Stimulated activated CD8-positive, alpha-beta memory T cell treated with anti-CD3 and anti-CD28 coated beads, Interleukin-7, amount 100 ng/mL, for 48 hours (primary cell): Measurements from ENCODE around the gene CHMP6.

Experiments used
- DNase-seq, 2 donors: peaks; one replicate each; pipeline ENCODE4 v3.0.0-alpha.2; 2020; ENCODE audit warnings: low read depth in 1 of 2; ENCODE audit errors: extremely low read depth in 1 of 2

CHMP6 gene

DNA sequence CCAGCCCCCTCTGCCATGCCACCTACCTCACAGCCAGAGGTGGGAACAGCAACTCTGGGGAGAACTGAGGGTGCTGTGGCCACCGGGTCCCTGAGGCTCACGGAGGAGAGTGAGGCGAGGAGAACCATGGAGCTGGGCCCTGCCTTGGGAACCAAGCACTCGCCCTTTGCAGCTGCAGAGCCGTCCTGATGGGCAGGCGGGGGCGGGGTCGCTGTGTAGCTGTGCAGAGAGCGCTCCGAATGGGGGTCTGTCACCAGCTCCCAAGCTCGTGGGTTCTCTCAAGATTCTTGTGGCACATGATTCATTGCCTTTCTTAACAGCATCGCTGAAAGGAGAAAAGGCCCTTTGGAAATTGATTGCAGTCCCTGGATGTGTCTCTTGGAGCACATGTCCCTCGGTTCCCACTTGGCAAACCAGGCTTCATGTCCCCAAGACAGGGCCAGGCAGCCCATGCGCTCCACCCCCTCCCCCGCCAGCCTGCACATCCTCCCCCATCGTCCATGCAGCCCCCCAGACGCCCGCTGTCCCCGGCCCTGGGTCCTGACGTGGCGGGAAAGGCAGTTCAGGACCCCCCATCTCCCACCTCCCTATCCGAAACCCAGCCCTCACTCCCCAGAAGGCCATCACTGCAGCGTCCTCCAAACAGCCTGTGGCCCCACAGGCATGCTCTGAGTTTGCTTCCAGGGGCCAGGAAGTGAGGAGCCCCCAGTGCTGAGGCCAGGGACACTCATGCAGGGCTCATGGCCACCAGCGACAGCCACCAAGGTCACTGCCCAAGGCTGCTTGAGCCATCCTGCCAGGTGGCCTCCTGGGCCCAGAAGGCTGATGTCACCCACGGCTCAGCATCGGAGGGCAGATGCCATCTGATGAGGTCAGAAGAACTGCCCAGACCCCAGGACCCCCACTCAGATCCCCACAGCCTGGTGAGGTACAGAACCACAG, 20.6 kb upstream of the CHMP6 start:
- no peak for DNase-seq

DNA sequence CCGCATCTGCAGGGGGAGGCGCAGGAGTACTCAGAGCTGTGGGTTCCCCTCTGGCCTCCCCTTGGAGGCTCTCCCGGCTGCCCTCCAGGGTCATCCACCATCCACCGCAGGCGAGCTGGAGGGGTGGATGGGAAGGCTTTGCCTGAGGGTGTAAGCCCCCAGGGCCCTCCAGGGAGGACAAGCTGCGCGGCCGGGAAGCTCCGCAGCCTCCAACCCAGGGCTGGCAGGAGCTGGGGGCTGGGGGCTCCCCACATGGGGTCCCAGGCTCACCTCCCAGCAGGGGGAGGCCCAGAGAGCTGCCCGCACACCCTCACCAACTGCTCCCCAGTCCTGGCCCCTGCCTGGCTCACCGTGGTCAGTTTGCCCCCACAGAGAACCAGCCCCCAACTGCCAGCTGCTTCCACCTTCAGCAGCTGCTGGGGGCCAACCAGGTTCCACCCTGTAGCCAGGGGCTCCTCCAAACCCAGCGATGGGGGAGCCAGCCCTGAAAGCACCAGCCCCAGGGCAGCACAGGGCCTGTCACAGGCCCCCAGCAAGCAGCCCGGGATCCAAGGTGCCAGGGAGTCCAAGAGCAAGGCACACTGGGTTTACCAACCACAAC, 19.8 kb upstream of the CHMP6 start:
- DNase-seq: no peak

DNA sequence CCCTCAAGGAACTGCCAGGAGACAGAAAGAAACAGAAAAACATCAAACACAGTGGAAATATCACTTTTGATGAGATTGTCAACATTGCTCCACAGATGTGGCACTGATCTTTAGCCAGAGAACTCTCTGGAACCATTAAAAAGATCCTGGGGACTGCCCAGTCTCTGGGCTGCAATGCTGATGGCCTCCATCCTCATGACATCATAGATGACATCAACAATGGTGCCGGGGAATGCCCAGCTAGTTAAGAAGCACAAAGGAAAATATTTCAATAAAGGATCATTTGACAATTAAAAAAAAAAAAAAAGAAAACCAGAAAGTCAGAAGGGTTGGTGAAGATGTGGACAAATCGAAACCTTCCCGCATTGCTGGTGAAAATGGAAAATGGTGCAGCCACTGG, 14.9 kb upstream of the CHMP6 start:
- no peak for DNase-seq

DNA sequence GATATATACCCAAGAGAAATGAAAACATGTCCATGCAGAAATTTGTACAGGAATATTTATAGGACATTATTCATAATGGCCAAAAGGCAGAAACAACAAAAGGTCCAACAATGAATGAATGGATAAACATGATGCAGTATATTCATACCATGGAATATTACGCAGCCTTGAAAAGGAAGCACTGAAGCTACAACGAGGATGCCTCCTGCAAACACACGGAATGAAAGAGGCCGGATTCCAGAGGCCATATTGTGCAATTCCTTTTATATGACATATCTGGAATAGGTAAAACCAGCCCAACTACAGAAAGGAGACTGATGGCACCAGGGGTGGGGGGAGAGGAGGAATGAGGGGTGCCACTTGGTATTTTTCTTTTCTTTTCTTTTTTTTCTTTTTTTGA, 14.5 kb upstream of the CHMP6 start:
- no peak for DNase-seq

DNA sequence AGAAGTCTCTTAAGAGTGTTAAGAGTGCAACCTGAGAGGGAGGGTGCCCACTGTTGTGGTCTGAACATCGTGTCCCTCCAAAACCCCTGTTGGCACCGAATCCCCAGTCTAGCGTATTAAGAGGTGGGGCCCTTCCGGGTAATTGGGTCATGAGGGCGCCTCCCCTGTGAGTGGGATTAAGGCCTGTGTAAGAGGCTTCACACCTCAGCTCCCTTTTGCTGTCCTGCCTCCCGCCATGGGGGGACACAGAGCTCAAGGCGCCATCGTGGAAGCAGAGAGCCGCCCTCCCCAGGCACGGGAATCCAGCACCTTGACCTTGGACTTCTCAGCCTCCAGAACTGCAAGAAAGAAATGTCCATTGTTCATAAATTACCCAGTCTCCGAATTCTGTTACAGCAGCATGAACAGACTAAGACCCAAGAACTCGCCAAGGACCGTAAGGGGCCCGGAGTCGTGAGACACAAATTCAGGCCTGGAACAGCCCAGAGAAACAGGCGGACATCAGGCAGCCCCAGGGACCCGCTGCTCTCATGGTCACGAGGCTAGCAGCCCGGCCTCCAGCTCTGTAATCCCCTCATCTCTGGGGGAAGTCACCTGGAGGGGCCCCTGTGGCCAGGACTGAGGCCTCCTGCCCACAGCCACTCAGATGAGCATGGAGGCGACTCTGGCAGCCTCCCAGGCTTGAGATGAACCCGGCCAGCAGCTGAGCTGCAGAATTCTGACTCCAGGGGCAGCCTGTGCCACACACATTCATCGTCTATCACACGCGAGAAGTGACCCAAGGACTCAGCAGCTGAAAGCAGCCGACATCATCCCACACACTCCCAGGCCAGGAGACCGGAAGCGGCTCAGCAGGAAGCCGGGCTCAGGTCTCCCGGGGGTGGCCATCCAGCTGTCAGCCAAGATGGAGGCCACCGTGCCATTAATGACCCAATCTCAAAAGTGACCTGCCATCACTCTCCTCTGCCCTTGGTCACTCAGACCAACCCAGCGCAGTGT, 12.8 kb upstream of the CHMP6 start:
- no peak for DNase-seq

DNA sequence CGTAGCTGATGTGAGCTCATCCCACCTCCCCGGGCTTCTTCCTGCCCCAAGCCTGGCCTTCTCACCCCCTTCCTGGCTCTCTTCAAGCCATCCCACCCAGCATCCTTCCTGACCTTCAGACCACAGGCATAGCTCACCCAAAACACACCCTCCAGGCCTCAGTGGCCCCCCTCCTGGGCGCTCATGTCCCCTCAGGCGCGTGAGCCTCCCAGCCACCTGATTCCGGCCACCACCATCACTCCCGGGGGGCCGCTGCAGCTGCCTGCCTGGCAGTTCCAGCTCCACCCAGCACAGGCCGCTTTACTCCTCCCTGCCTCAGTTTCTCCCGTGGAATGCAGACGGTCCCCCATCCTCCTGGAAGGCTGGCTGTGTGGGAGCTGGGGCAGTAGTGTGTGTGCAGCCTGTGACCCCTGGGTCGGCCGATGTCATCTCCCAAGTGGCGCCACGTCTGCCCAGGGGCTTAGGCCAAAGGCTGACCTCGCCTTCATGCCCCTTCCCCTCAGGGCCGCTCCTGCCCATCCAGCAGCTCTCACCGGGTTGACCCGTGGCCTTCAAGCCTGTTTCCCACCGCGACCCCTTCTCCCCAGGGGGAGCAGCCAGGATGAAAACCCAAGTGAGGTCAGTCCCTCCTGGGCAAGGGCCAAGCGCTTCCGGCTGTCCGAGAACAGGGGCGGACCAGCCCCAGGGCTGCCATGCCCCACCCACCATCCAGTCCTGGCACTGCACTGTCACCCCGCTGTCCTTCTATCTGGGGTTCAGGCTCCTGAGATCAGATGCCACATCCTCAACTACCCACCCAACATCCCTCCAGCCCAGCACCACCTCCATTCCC, 11.9 kb upstream of the CHMP6 start:
- DNase-seq: no peak

DNA sequence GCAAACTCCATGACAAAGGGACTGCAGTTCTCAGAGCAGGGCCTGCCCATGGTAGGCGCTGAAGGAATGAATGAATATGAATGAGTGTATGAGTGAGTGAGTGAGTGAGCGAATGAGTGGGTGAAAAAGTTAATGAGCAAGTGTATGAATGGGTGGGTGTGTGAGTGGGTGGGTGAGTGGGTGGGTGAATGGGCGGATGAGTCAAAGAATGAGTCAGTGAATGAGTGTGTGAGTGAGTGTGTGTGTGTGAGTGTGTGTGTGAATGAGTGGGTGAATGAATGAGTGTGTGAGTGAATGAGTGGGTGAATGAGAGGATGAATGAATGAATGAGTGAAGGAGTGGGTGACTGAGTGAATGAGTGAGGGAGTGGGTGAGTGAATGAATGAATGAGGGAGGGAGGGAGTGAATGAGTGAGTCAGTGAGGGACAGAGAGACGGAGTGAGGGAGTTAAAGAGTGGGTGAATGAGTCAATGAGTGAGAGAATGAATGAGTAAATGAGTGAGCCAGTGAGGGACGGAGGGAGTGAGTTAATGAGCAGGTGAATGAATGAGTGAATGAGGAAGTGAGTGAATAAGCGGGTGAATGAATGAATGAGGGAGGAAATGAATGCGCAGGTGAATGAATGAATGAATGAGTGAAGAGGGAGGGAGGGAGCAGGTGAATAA, 11.1 kb upstream of the CHMP6 start:
- DNase-seq: no peak

DNA sequence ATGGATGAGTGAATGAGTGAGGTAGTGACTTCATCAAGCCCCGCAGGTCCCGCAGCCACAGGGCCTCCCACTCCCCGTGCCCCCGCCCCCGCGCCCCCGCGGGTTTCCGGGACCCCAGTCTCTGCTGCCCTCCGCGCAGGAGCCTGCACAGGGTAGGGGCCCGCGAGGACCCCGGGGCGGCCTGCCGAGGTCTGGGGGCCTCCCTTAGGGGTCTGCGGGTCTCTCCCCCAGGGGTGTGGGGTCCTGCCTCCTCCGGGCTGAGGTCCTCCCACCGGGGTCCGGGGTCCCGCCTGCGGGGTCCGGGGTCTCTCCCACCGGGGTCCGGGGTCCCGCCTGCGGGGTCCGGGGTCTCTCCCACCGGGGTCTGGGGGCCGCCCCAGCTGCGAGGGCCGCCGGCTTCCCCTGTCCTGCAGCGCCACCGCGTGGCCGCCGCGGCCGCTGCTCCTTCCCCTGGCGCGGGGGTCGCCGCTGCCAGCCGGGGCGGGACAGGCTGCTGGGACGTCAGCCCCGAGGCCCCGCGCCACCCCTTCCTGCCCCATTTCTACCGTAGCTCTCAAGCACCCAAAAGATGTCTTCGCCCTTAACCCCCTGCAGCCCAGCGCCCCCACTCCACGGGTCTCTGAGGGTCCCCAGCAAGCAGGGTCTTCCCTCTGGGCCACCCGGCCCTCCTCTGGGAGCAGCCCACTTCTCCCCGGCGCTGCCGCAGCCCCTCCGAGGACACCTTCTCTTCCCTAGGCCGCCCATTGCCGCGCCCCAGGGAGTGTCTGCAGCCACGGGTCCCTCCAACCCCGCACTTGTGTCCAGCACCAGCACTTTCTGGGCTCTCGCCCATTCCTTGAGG, 10.4 kb upstream of the CHMP6 start:
- DNase-seq: no peak

DNA sequence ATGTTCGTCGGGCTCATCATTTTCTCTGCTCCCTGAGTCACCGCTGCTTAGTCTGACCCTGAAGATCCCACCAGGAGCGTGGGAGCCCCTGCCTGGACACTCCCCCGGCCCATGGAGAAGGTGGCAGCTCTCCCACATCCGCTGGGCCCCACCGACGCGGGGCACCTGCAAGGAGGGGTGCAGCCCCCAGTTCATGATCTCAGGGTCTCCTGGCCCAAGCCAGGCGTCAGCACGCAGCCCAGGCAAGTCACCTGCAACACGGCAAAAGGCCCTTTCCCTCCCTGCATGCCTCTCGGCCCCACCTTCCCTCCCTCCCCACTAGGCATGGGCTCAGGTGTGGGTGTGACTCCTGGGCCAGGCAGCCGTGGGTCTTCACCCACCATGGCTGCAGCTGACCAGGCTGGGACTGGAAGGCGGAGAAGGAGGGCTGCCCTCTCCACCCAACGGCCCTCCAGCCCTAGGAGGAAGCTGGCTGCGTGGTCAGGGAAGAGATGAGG, 9.7 kb upstream of the CHMP6 start:
- DNase-seq: no peak

DNA sequence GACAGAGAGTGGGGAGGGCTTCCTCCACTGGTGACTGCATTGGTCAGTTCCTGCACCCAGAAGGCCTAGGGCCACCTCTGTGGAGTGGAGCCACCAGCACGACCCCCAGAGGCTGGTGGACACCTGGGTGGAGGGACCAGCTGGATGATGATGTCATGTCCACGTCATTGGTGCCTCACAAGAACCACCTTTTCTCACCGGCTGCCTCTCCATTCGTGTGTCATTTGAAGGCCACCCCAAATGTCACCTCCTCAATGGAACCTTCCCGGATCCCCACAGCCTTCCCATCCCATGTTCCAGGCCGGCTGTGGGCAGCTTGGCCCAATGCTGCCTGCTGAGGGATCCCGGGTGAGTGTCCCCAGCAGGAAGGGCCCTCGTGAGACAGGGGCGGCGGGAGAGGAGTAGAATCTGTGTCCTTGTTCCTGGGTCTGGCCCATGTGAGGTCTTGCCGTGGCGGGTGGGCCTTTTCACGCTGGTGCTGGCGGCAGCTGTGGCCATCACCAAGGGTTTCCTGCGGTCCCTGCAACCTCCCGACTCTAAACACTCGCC, 9.1 kb upstream of the CHMP6 start:
- DNase-seq: no peak

DNA sequence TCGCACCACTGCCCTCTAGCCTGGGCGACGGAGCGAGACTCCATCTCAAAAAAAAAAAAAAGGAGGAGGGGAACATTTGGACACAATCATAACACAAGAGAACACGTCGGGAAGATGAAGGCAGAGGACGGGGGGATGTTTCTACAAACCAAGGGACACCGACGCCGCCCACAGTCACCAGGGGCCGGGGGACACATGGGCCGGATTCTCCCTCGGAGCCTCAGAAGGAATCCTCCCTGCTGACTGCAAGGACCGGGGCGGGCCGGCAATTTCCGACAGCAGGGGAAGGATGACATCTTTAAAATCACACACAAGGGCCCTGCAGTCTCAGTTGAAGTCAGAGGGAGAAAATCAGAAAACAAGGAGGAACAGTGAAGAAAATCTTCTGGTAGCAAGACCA, 8.1 kb upstream of the CHMP6 start:
- DNase-seq: no peak

DNA sequence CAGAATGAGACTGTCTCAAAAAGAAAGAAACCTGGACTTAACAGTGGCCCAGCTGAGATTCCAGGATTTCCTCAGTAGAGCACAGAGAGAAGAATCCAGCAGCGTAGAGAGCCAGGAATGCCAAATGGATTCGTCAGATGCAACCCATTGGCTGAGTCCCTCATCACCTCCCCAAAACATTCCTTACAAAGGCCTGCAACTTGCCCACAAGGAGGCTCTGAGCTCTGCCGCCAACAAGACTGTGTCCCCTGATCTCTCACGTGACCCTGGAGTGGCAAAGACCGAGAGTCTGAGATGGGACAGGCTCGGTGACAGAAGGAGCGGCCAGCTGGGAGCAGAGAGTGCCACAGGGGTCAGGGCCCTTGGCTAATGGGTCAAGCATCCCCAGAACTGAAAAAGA, 6.9 kb upstream of the CHMP6 start:
- DNase-seq: no peak

DNA sequence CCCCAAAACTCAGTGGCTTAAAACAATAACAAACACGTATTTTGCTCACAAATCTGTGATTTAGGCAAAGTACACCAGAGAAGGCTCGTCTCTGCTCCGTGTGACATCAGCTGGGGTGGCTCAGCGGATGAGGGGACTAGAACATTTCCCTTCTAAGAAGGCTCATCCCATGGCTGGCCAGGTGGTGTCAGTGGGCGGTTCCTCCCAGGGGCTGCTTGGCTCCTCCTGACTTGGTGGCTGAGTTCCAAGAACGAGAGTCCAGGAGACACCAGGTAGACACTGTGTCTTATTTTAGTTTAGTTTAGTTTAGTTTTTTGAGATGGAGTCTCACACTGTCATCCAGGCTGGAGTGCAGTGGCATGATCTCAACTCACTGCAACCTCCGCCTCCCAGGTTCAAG, 5.6 kb upstream of the CHMP6 start:
- no peak for DNase-seq

DNA sequence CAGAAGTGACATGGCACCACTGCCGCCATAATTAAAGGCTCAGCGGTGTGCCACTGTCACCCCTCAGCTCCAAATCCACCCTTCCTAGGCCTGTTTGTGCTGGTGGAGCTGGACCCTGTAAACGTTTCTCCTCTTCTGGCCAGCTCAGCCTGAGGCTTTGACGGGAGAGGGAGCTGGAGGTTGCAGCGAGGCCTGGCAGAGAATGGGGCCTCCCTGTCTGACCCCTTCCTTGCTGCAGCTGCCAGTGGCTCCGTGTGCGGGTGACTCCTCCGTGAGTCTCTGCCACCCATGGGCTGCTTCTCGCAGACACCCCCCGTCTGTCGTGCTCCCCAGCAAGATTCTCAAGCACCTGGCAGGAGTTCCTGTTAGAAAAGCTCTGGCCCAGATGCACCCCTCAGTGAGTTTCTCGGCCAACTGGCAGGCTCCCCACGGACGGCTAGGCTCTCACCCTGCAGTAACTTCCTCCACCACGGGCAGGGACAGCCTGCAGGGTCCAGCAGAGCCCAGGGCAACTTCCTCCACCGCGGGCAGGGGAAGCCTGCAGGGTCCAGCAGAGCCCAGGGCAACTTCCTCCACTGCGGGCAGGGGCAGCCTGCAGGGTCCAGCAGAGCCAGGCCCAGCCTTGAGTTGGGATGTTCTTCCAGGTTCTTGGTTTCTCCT, 4.7 kb upstream of the CHMP6 start:
- DNase-seq: no peak

DNA sequence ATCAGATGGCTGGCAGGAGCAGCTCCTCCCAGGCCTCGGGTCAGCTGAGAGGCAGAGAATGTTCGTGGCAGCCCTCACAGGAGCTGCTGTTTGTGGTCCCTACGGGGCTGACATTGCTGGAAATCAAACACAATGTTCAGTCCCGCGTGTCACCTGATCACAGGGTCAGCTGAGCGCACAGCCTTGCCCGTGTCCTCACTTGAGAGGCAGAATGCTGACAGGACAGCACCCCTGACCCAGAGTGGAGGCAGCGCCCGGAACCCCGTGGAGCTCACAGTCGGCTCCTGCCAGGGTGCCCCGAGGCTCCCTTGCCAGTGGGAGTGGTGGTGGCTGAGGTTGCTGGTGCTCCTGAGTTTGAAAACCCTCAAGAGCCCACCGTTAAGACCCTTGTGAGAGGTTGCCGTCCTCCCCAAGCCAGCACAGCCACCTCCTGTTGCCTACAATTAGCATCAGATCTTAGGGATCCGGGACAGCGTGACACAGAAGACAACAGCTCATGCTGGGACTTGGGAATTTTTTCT, 3.6 kb upstream of the CHMP6 start:
- DNase-seq: no peak

DNA sequence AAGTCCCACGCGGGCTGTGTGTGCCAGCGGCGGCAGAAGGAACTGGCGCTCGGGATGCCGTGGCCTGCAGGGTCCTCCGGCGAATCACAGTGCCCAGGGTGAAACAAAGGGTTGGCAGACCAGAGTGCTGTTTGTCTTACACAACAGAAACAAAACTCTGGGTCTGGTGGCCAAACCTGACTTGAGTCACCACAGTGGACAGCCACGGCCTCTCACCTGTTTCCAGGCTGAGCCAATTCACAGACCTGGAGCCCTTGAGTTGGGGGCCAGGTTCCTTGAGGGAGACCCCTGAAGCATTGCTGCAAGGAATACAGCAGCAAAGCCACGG, 2.1 kb upstream of the CHMP6 start:
- DNase-seq: no peak

DNA sequence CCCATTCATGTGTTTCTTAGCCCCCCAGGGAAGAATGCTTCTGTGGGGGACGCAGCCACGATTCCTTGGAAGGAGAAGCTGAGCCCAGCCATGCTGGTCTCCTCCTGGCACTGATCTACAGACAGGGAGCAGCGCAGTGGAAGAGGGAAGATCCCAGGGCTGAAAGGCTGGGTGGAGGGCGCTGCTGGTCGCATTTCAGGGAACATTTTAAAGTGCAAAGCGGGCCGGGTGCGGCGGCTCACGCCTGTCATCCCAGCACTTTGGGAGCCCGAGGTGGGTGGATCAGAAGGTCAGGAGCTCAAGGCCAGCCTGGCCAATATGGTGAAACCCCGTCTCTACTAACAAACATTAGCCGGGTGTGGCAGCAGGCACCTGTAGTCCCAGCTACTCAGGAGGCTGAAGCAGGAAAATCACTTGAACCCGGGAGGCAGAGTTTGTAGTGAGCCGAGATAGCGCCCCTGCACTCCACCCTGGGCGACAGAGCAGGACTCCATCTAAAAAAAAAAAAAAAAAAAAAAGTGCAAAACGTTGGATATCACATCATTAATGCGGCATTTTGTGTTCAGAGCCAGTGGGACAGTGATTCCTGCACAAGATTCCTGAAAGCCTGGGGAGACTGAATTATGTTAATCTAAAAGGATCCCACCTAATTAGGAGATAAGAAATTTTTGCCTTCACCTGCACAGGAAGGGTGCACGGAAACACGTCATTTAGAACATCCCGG, 558 bp upstream of the CHMP6 start:
- no peak for DNase-seq
